ENCODE data around the gene PRSS58. TPM values are rescaled to one million over a fixed set of nuclear protein-coding genes. Genes with fewer than 3 reads are reported as not detected.

Gene PRSS58
- polyA plus RNA-seq (2012; ENCODE audit: insufficient read depth, insufficient read length) = not detected

- DNase-seq (ENCODE audit: low read depth, low spot score) = no peak
- H3K4me3 ChIP-seq (ENCODE audit: low read length) = no peak within 1 kb of the TSS
Observed at GRCh38 chr7:142257958-142258357, at the start of gene PRSS58. TSS of gene PRSS58 (minus strand) at chr7:142258058. CDS start at chr7:142257707, 351 bp downstream.

- no peak for DNase-seq (ENCODE audit: low read depth, low spot score)
- no peak overlapping the region for H3K4me3 ChIP-seq (ENCODE audit: low read length)
Observed at GRCh38 chr7:142307246-142307900, 49.5 kb upstream of the PRSS58 start.

DNA sequence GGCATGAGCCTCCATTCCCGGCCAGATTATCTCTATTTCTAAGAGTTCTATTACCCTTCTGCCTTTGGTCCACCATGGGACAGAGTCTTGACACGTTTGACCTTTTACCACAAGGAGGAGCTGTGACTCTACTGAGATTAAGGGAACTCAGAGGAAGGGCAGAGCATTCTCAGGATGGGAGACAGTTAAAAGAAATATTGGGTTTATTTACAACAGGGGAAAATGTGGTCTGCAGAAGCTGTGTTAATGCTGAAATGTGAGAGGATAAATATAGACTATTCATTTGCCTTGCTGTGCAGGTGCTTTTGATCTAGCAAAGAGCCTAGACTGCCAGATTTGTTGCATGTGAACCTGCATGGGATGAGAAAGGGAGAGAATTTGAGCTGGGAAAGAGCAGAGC lies 45.8 kb upstream of the PRSS58 start:
- no peak overlapping the region for H3K4me3 ChIP-seq (ENCODE audit: low read length)
- peak; percentile 67 for DNase-seq (ENCODE audit: low read depth, low spot score)

DNA sequence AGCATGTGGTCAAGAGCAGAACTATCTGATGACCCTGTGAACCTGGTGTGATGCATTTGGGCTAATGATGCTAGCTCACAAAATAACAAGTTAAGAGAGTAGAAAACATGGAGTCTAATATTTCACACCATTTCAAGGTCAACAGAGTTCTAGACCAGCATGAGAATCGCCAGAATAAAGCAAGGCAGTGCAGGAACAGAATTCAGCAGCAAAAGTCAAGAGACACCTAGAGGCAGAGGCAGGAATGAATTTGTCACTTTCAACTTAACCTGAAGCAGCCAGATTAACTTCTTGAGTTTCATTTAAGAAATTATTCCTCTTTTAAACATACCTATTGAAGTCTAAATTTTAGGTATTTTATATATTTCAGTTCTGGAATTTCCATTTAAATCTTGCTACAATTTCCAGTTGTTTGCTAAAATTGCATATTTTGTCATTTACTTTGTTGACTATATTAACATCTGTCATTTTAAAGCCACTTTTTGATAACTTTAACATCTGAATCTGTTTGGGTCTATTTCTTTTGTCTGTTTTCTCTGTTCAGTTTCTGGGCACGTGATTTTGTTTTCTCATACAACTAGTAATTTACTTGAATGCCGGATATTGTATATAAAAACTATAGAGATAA lies 44.2 kb upstream of the PRSS58 start:
- H3K4me3 ChIP-seq (ENCODE audit: low read length) = no peak overlapping the region
- DNase-seq (ENCODE audit: low read depth, low spot score) = peak; percentile 74

DNA sequence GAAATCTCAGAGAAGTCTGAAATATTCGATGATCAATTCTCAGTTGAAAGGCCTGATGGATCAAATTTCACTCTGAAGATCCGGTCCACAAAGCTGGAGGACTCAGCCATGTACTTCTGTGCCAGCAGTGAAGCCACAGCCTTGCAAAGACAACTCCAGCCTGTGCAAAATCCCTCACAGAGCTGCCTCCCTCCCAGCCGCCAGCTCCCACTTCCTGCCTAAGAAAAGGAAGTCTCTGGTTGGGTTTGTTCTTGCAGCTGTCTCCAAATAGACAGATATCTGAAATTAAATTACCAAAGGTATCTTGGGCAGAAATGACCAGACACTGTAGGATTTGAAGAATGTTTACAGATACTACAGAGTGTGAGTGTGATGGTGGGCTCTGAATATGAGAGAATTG lies 43.4 kb upstream of the PRSS58 start:
- no peak overlapping the region for H3K4me3 ChIP-seq (ENCODE audit: low read length)
- peak; percentile 70 for DNase-seq (ENCODE audit: low read depth, low spot score)

GRCh38 chr7:142300689-142301088 lies 42.8 kb upstream of the PRSS58 start:
- H3K4me3 ChIP-seq (ENCODE audit: low read length) = no peak overlapping the region
- peak; percentile 52 for DNase-seq (ENCODE audit: low read depth, low spot score)

- peak; percentile 79 for DNase-seq (ENCODE audit: low read depth, low spot score)
- no peak overlapping the region for H3K4me3 ChIP-seq (ENCODE audit: low read length)
Observed at GRCh38 chr7:142299237-142299781, 41.5 kb upstream of the PRSS58 start.

DNA sequence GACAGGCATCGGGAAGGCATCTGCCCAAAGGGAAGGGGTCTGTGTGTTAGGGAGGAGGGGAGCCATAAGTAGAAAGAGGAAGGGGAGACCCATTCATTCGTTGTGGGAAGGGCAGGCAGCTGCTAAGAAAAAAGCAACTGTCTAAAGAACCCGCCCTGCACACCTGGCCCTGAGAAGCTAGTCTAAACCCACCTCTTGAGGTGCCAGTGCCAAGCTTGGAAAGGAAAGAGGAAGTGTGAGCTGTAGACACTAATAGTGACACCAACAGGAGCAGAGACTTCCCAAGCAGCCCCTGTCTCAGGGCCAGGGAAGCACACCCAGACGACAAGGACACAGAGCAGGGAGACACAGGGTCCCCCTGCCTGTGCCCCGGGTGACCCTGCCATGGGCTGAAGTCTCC lies 40.8 kb upstream of the PRSS58 start:
- DNase-seq (ENCODE audit: low read depth, low spot score) = peak; percentile 51
- H3K4me3 ChIP-seq (ENCODE audit: low read length) = no peak overlapping the region

DNA sequence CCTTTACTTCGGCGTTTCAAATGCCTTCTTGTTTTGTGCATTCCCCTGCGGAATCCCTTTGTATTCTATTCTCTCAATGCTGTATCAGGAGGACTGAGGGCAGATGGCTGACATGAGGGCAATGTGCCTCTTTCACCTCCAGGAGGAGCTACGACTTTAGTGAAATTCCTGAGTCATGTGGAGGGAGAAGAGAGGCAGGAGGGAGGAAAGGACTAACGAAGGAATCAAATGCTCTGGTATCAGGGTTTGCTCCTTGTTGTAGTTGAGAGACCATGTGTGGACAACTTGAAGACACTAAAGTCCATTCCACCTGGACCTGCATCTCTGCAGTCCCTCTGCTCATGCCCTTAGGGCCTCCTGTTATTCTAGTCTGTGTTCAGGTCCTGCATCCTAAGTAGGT lies 40.2 kb upstream of the PRSS58 start:
- peak; percentile 48 for DNase-seq (ENCODE audit: low read depth, low spot score)
- no peak overlapping the region for H3K4me3 ChIP-seq (ENCODE audit: low read length)

GRCh38 chr7:142280263-142280662 lies 22.4 kb upstream of the PRSS58 start:
- DNase-seq (ENCODE audit: low read depth, low spot score) = no peak
- no peak overlapping the region for H3K4me3 ChIP-seq (ENCODE audit: low read length)

DNA sequence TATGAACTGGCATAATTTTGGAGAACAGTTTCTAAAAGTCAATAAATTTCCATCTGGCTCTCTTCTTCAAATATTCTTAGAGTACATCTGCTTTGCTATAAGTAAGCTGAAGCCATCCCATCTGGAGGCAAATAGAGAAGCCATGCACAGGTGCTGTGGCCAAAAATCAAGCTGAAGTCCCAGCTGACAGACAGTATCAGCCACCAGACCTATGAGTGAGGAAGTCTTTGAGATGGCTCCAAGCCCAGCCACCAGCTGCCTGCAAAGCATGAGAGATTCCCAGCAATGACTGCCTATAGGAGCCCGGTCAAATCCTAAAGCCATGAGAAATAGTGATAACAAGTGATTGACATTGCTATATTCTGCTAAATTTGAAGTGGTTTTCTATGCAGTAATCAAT lies 21.7 kb upstream of the PRSS58 start:
- DNase-seq (ENCODE audit: low read depth, low spot score) = no peak
- no peak overlapping the region for H3K4me3 ChIP-seq (ENCODE audit: low read length)

DNA sequence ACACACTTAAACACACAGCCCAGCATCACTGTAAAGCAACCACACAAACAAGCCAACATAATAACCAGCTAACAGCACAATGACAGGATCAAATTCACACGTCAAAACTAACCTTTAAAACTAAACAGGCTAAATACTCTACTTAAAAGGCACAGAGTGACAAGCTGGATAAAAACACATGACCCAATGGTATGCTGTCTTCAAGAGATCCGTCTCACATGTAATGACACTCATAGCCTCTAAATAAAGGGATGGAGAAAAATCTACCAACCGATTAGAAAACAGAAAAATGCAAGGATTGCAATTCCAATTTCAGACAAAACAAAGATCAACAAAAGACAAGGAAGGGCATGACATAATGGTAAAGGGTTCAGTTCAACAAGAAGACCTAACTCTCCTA lies 17.2 kb upstream of the PRSS58 start:
- no peak for DNase-seq (ENCODE audit: low read depth, low spot score)
- no peak overlapping the region for H3K4me3 ChIP-seq (ENCODE audit: low read length)

DNA sequence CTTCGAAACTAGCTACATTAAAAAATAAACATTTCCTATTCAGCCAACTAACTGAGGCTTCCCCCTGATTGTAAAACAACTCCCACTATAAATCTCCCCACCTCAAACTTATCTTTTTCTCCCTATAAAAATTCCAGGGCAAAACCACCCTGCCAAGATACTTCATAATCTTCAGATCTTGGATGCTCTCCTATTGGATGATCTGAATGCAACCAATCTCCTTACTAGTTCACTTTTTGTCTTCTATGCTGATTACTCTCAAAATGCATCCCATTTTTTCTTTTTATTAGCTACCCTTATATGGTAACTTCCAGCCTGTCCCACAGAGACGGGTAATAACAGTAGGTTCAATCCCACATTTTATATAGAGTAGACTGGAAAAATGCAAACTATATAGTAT lies 15.0 kb upstream of the PRSS58 start:
- no peak for DNase-seq (ENCODE audit: low read depth, low spot score)
- H3K4me3 ChIP-seq (ENCODE audit: low read length) = no peak overlapping the region

DNA sequence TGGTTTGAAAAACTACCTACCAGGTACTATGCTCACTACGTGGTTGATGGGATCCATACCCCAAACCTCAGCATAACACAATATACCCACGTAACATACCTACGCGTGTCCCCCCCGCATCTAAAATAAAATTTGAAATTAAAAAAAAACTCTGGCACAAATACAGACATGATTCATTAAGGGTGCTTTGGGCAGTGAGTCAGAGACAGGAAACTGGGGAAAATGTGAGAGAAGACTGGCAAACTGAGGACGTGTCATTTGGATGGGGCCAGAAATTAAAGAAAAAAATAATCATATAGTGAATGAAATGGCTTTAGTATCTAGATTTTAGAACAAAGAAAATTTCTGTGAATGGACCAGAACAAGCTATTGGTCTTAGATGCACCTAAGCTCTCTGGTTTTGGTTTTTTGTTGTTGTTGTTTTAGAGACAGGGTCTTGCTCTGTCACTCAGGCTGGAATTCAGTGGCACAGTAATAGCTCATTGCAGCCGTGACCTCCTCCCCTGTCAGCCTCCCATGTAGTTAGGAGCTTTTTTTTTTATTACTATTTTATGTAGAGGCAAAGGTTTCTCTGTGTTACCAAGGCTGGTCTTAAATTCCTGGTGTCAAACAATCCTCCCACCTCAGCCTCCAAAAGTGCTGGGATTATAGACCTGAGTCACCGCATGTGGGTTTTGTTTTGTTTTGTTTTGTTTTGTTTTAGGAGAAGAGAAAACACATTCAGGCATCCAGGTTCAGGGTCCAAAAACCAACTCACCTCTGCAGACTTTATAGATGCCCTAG lies 5.9 kb upstream of the PRSS58 start:
- no peak for DNase-seq (ENCODE audit: low read depth, low spot score)

GRCh38 chr7:142250705-142251104 lies 7.2 kb downstream of the PRSS58 start:
- H3K4me3 ChIP-seq (ENCODE audit: low read length) = no peak overlapping the region
- DNase-seq (ENCODE audit: low read depth, low spot score) = no peak

More for the DNA sequence above, 5.9 kb upstream of the PRSS58 start:
- H3K4me3 ChIP-seq (ENCODE audit: low read length) = no peak overlapping the region

DNA sequence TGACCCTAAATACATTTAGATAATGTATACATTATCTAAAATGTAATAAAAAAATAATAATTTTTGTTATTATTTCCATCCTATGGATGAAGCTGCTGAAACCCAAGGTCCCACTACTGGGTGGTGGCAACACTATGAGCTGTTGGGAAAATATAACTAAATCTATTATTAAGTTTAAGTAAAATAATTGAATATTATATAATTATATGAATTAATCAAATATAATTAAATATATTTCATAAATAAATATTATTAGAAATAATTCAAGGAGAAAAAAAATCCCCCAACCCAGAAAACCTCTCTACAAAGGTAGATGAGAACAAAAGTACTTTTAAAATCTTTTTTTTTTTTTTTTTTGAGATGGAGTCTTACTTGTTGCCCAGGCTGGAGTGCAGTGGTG lies 7.9 kb downstream of the PRSS58 start:
- H3K4me3 ChIP-seq (ENCODE audit: low read length) = no peak overlapping the region
- no peak for DNase-seq (ENCODE audit: low read depth, low spot score)

GRCh38 chr7:142248166-142249160 lies 9.4 kb downstream of the PRSS58 start:
- H3K4me3 ChIP-seq (ENCODE audit: low read length) = no peak overlapping the region
- DNase-seq (ENCODE audit: low read depth, low spot score) = no peak

DNA sequence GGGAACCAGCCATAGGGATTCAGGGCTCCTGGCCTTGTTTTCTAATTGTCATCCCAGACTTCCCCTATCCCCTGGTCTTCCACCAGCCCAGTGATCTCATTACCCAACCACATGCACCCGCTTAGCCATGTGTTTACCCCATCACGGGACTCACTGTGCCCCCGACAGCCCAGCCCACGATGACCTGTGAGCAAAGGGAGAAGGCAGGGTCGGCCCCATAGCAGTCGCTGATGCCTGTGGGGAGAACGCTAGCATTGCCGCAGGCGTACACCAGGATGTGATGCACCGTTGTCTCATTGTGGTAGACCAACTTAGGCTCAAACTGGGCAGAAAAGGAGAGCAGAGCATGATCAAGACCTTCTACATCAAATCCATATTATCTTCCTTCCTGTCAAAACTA lies 14.0 kb downstream of the PRSS58 start:
- no peak for DNase-seq (ENCODE audit: low read depth, low spot score)
- no peak overlapping the region for H3K4me3 ChIP-seq (ENCODE audit: low read length)

- no peak for DNase-seq (ENCODE audit: low read depth, low spot score)
- no peak overlapping the region for H3K4me3 ChIP-seq (ENCODE audit: low read length)
Observed at GRCh38 chr7:142240546-142240945, 17.3 kb downstream of the PRSS58 start.
